ENCODE data around the gene UBE3C.

The UBE3C gene

GRCh38 chr7:157294773-157295172 is 156.0 kb downstream of the UBE3C start:
- no peak for DNase-seq (ENCODE audit: low spot score)

GRCh38 chr7:157295338-157295737 is 156.6 kb downstream of the UBE3C start:
- DNase-seq (ENCODE audit: low spot score): no peak

GRCh38 chr7:157297185-157297584 is 158.5 kb downstream of the UBE3C start:
- DNase-seq (ENCODE audit: low spot score): no peak

- no peak for DNase-seq (ENCODE audit: low spot score)
Observed at GRCh38 chr7:157299317-157299612, 160.5 kb downstream of the UBE3C start.

- DNase-seq (ENCODE audit: low spot score): peak; percentile 62
Observed at GRCh38 chr7:157299613-157300368, 161.1 kb downstream of the UBE3C start.

- DNase-seq (ENCODE audit: low spot score): no peak
Observed at GRCh38 chr7:157300369-157300825, 161.7 kb downstream of the UBE3C start.

- no peak for DNase-seq (ENCODE audit: low spot score)
Observed at GRCh38 chr7:157301610-157302120, 162.9 kb downstream of the UBE3C start.

GRCh38 chr7:157306846-157307838 is 168.4 kb downstream of the UBE3C start:
- peak; percentile 7 for DNase-seq (ENCODE audit: low spot score)

- peak; percentile 69 for DNase-seq (ENCODE audit: low spot score)
Observed at GRCh38 chr7:157309988-157310668, 171.4 kb downstream of the UBE3C start.

GRCh38 chr7:157310676-157311185 is 172.0 kb downstream of the UBE3C start:
- no peak for DNase-seq (ENCODE audit: low spot score)

GRCh38 chr7:157312941-157313340 is 174.2 kb downstream of the UBE3C start:
- no peak for DNase-seq (ENCODE audit: low spot score)

GRCh38 chr7:157313645-157314044 is 174.9 kb downstream of the UBE3C start:
- DNase-seq (ENCODE audit: low spot score): no peak

GRCh38 chr7:157318015-157318706 is 179.4 kb downstream of the UBE3C start:
- DNase-seq (ENCODE audit: low spot score): no peak

All from iPS-NIHi11 (cell line).